Posterior cingulate gyrus (tissue), 11 donors: ENCODE results near the gene KRTAP13-1.

Experiments
- DNase-seq, 10 donors: peaks; one replicate each; pipeline versions ENCODE4 v3.0.0 to v3.0.0-alpha.2; 2020 to 2021; ENCODE audit warnings: mixed read lengths in 3 of 10
- intact Hi-C: fragments of 100-400 bp; cut with DNase I; formaldehyde crosslinking; loops from one replicate; pipeline ENCODE4 v1.15.1; 2023

KRTAP13-1 gene, protein sequence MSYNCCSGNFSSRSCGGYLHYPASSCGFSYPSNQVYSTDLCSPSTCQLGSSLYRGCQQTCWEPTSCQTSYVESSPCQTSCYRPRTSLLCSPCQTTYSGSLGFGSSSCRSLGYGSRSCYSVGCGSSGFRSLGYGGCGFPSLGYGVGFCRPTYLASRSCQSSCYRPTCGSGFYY

DNA sequence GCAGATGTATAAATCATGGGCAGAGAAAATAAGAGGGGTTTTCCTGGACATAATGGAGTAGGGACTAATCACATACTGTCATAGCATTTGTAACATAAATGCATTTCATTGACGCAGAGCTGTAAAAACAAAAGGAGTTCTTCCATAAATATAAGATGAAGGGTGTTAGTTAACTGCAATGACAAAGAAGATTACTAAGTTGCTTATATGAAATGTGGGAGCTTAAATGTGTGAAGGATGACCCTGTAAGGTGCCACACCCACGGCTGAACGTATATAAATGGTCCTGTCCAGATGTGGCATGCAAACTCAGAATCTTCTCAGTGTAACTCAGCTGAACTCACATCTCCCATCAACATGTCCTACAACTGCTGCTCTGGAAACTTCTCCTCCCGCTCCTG lies at the start of gene KRTAP13-1:
Gene KRTAP13-1, plus strand, starts transcription at position 301 of the 400 bp plus-strand sequence. Its CDS starts 56 bp downstream, at position 357.
- DNase-seq: no peak
- intact Hi-C loops: no loop called here

DNA sequence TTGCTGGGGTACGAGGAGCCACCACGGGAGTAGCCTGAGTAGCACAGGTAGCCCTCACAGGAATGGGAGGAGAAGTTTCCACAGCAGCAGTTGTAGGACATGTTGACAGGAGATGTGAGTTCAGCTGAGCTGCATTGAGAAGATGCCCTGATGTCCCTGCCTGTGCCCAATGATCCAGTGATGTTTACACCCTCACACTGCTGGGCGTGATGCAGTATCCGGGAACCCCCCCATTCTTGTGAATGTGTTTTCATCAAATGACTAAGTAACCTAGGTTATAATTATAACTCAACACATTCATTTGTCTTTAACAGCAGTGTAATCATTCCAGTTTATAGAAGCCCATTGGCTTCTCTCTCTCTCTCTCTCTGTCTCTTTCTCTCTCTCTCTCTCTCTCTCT lies 47.3 kb upstream of the KRTAP13-1 start, which contains the start of gene KRTAP23-1:
Gene KRTAP23-1, minus strand, starts transcription at position 101 of the 400 bp plus-strand sequence. Its CDS starts 0 bp downstream, at position 101.
- no peak for DNase-seq
- intact Hi-C loops: no loop called here

DNA sequence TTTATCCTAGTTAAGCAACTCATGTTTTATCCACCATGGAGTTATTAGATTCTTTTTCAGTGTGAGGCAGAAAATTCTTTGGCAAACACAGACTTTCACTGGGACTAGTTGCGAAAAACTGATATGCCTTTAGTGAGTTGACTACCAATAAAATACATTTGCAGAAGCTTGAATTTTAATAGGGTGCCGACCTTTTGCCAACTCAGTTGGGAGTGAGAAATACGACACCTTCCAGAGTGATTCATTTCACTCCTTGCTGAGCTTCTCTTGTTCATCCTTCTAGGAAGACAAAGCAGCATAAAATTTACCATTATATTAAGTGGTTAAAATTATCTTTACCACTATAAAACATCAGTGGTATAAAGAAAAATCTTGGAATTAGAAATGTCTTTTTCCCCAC lies 46.3 kb upstream of the KRTAP13-1 start:
- no peak for DNase-seq
- intact Hi-C loops: no loop called here

DNA sequence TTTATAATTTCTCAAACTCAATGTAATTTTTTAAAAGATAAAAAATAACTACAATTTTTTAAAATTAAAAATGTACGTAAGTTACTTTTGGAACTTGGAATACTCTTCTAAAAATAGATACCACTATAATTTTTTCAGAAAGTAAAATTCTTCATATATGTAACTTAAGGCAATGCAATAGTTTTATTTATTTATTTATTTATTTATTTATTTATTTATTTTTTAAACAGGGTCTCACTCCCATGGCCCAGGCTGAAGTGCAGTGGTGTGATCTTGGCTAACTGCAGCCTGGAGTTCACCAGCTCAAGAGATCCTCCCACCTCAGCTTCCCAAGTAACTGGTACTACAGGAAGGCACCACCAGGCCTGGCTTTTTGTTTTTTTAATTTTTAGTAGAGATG lies 44.3 kb upstream of the KRTAP13-1 start:
- no peak for DNase-seq
- intact Hi-C loops: no loop called here

DNA sequence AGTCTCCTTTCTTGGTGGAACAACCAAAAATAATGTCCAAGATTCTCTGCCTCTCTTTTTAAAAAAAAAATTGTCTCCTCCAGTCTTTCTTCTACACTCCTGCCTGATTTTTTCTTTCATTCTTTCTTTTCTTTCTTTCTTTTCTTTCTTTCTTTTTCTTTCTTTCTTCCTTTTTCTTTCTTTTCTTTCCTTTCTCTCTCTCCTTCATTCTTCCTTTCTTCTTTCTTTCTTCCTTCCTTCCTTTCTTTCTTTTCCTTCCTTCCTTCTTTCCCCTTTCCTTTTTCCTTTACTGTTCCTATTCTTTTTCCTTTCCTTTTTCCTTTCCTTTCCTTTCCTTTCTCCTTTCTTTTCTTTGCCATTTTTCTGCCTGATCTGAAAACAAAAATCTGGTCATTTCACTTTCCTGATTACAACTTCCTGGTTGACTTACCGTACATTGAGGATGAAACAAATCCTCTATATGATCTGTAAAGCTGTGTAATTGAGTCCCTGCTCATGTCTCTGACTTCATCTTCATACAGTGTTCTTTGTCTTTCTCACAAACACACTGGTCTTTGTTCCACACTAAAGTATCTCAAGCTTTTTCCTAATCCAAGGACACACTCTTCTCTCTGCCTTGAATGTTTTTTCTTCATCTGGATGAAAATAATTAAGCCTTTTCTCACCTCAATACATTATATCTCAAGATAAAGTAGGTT lies 41.4 kb upstream of the KRTAP13-1 start:
- intact Hi-C loops: no loop called here

DNA sequence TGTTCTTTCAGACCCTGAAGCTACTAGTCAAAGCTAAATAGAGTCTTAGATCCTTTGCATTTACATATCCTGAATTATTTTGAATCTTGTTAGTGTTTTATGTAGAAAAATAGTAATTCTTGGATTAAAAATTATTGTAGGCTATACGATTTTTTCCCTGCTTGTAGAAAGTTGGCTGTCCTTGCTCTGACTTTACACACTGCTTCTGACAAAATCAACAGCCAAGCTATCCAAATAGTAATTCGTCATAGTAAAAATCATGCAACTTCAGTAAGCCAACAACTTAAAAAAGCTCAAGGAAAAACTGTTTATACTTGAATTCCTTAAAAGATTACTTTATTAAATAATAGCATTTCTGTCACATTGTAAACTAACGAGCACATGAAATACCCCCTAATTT lies 39.9 kb upstream of the KRTAP13-1 start:
- intact Hi-C loops: no loop called here
- DNase-seq: no peak

More for the DNA sequence above, 41.4 kb upstream of the KRTAP13-1 start:
- no peak for DNase-seq

DNA sequence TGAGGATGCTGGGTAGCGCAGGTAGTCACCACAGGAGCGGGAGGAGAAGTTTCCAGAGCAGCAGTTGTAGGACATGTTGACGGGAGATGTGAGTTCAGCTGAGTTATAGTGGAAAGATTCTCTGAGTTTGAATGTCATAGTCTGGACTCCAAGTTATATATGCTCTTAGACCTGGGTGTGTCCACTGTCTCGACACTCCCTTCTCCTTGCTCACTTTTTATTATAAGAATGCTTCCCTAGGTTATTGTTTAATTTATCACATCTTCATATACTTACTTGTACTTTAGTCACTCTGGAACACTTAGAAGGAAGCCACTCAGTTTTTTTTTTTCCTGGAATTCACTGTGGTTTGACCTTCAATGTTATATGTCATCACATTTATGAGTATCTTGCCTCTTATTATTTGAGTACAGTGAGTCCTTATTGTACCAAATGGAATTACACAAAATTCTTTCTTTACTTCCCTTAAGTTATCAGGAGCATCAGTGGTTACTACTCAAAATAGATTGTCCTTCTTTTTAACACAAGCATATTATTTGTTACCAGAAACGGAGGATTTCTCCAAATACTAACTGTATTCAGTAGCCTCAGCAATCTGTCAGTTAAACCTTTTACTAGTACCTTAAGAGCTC lies 23.6 kb upstream of the KRTAP13-1 start, which contains the start of gene KRTAP13-2:
Gene KRTAP13-2, minus strand, starts transcription at position 133 of the 632 bp plus-strand sequence. Its CDS starts 58 bp downstream, at position 75.
- no peak for DNase-seq
- intact Hi-C loops: no loop called here

DNA sequence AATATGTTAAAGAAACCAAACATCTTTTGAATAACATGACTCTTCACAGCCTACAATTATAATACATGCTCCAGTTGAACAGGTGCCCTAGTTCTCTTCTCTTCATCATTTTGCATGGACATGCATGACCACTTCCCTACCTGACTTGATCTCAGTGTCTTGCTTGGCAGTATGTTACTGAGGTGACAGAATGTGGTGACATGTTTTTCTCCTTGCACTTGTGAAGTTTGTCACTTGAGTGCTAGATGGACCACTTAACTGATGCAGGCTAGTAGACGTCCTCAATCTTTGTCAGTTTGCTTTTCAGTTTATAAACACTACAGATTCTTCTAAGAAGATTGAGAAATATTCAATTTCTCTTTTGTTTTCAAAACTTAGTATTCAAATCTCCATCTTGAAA lies 13.6 kb upstream of the KRTAP13-1 start:
- DNase-seq: no peak
- intact Hi-C loops: no loop called here

DNA sequence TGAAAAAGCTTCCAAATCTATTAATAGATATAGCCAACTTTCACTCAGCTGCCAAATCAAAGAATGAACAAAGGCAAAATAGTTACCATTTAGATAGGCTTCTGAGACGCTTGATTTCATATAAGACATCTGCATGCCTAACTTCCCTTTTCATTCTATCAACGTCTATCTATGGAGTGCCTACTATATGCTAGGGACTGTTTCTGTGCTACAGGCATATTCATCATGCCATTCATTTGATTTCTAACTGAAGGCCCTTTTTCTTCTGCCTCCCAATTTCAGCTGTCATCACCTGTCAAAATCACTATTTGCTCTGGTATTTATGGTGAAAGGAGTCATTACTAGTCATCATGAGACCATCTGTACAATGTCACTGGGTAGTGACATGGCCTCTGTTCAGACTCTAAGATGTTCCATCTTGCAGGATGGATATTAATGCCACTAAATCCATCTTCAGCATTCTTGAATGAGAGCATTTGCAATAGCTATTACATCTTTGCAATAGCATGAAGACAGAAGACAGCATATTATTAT lies 4.3 kb upstream of the KRTAP13-1 start:
- no peak for DNase-seq
- intact Hi-C loops: no loop called here

DNA sequence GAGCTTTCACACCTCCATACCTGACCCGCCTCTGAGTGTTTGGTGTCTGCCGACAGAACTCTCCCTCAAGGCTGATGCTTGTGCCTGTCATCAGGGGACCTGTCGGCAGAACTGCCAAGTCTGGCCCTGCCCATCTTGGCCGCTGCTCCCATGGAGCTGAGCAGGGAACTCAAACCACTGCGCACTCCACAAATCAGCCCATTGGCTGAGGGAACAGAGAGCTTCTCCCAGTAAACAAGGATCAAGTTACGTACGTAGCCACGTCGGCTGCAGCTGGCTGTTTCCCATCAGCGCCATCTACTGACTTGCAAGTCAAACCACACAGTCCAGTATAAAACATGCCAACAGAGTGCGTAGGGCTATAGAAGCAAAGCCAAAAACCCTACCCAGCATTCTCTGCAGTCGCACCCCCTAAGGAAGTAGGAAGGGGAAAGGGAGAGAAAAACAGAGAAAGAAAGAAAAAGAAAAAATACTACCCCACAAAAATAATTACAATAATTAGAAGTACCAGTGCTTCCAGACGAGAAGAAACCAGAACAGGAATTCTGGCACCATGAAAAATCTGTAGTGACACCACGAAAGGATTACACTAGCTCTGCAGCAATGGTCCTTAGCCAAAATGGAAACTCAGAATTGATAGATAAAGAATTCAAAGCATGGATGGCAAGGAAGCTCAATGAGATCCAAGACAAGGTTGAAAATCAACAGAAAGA lies 13.1 kb downstream of the KRTAP13-1 start:
- intact Hi-C loops: no loop called here
- no peak for DNase-seq

DNA sequence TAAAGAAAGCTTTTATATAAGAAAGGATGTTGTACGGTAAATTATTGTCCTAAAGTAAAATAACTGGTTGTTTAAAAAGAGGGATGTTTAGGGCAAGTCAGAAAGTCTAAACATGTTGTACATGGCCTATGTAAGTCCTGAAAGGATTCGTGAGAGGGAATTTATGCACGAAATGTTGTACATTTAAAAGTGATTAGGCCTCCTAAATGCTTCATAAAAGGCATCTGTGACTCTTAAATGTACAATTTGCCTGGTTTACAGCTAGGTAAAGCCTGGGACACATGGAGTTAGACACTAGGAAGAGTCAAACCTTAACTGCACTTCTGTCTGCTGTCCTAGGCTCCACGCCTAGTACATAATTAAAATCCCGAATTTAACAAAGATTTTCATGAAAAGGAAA lies 20.2 kb downstream of the KRTAP13-1 start:
- no peak for DNase-seq
- intact Hi-C loops: no loop called here

DNA sequence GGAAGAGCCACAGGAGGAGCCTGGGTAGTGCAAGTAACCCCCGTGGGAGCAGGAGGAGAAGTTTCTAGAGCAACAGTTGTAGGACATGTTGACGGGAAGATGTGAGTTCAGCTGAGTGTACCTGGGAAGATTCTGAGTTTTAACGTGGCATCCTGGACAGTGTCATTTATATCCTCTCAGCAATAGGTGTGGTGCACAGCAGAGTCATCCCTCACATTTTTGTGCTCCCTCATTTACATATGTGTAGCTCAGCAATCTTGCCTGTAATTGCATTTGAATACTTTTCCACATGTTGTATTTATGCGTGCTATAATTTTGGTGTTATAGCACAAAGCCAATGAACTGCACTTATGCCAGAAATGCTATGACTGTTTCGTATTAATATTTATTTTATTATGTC lies 30.0 kb downstream of the KRTAP13-1 start, which contains the start of gene KRTAP13-3:
Gene KRTAP13-3, minus strand, starts transcription at position 101 of the 400 bp plus-strand sequence. Its CDS starts 14 bp downstream, at position 87.
- intact Hi-C loops: no loop called here
- no peak for DNase-seq

DNA sequence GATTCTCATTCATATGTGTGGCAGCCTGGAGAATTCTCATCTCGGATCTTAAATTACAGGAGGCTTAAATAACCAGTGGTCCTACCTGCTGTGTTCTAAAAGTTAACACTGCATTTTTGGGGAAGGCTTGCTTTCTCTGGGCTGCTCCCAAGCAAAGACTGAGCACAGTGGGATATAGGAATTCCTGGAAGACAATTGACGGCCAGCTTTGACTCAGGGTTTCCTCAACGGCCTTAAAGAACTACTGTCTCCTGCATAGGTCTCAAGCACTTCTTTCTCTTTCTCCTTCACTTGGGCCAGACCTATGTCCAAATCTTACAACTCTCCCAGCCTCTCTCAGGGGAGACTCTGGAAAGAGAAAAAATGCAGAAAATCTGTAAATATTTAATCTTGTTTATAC lies 30.9 kb downstream of the KRTAP13-1 start:
- DNase-seq: no peak
- intact Hi-C loops: no loop called here

DNA sequence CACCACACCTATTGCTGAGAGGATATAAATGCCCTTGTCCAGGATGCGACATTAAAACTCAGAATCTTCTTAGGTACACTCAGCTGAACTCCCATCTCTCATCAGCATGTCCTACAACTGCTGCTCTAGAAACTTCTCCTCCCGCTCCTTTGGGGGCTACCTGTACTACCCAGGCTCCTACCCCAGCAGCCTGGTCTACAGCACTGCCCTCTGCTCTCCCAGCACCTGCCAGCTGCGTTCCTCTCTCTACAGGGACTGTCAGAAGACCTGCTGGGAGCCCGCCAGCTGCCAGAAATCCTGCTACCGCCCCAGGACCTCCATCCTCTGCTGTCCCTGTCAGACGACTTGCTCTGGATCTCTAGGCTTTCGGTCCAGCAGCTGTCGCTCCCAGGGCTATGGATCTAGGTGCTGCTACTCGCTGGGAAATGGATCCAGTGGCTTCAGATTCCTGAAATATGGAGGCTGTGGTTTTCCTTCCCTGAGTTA lies 34.4 kb downstream of the KRTAP13-1 start, which contains the start of gene KRTAP13-4:
Gene KRTAP13-4, plus strand, starts transcription at position 51 of the 486 bp plus-strand sequence. Its CDS starts 56 bp downstream, at position 107.
- intact Hi-C loops: no loop called here
- peak in 2 of 10 donors; percentile 65 to 71 for DNase-seq

DNA sequence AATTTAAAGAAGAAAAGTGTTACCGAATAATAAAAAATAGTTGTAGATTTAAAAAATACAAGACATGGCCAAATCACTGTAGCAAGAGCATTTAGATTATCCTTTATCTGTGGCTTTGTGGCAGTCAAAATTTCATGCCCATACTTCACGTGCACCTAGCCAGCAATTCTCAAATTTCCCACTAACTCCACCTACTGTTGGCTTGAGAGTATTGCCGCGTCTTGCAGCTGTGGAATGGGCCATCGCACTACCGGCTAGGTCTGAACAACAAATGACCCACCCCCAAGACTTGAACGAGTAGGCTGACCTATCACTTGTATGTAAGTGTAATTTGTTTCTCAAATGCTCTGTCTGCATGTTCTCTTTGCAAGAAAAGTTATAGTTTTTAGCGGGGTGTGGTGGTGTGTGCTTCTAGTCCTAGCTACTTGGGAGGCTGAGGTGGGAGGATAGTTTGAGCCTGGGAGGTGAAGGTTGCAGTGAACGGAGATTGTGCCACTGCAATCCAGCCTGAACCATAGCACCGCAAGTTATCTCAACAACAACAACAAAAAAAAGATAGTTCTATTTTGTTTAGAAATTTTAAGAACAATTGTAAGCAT lies 38.3 kb downstream of the KRTAP13-1 start:
- intact Hi-C loops: no loop called here

DNA sequence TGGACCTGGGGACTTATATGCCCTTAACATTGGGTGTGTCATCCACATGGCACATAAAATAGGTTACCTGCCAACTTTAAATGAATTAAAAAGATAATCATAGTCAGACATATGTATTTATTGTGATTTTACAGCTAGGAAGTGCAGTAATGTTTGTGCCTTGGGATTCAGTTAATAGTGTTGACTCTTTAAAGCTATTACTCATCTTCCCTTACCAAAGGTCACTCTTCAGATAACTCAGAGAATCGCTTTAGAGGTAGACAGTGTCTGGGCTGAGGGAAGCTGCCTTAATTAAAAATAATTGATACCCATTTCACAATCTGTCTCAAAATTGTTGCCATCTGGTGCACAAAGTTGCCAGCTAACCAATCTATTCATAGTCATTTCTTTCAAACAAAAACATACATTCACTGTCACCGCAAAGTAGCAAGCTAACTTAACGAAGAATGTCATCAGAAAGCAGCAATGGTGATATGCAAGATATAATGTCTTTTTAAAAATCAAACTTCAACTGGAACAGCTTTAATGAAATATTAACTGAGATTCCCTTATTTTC lies 41.3 kb downstream of the KRTAP13-1 start:
- DNase-seq: no peak
- intact Hi-C loops: no loop called here

More for the DNA sequence above, 38.3 kb downstream of the KRTAP13-1 start:
- DNase-seq: peak in 1 of 10 donors; percentile 51

DNA sequence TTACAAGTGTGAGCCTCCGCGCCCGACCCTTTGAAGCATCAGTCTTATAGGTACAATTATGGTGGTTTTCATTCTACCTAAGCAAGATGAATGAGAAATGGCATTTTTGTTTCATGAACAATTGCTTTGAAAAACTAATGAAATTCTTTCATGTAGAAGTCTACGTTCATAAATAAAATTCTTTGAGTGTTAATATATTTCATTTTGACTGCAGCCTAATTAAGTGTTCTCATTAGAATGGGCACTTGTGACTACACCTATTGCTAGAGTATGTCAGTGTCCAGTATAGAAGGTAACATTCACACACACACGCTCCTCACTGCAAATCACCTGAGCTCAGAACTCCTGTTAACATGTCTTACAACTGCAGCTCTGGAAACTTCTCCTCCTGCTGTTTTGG lies 44.1 kb downstream of the KRTAP13-1 start, which contains the start of gene KRTAP15-1:
Gene KRTAP15-1, plus strand, starts transcription at position 301 of the 400 bp plus-strand sequence. Its CDS starts 53 bp downstream, at position 354.
- DNase-seq: no peak
- intact Hi-C loops: no loop called here

DNA sequence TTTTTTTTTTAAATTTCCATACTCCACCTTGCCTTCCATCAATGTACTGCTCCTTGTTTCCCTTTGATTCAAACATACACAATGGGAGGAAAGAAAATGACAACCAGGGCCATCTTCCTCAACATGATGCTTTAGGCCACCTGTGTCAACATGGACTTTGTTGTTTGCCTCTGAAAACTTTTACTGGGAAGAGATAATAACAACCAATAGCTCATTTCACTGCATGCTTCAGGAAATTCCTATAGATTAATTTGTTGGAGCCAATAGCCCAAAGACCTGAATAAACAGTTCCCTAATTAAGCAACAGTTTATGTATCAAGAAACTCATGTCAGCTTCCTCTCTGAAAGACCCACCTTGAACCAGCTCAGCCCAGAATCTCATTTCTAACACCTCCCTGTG lies 47.4 kb downstream of the KRTAP13-1 start:
- intact Hi-C loops: no loop called here
- DNase-seq: no peak

DNA sequence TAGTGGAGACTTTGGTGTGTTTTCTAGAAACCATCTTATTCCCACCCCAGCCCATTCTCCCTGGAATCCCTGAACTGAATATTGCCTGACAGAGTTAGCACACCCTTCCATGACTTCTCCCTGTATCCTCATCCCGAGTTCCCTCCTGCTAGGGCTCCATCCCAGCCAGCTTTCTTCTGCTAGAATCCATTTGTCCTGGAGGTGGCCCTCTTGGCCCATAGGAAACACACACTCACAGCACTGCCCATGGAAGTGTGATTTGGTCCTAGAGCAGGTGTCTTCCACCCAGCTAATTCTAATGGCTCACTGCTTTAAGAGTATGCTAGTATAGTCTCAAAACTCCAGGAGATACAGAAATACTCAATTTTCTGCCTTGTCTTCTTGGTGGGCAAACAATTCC lies 48.4 kb downstream of the KRTAP13-1 start:
- intact Hi-C loops: no loop called here
- peak in 1 of 10 donors; percentile 41 for DNase-seq
